Vagina (tissue), 2 donors: ENCODE measurements around the gene ATP8A2. TPM values are rescaled to one million over a fixed set of nuclear protein-coding genes. Genes with fewer than 3 reads are reported as not detected.

Experiments
- DNase-seq, 2 donors: peaks; one replicate each; pipeline ENCODE4 v3.0.0-alpha.2; 2017; ENCODE audit errors: extremely low spot score in 2 of 2
- H3K27ac ChIP-seq: fragments of 200-600 bp; sonication (generic); one replicate; pipeline ENCODE4 v1.5.1; 2019
- H3K27me3 ChIP-seq: fragments of 200-600 bp; sonication (generic); one replicate; pipeline ENCODE4 v1.5.1; 2019
- H3K36me3 ChIP-seq, 2 donors: fragments of 200-600 bp; sonication (generic); one replicate each; pipeline ENCODE4 v1.5.1; 2017 to 2019
- H3K4me1 ChIP-seq: fragments of 200-600 bp; sonication (generic); one replicate; pipeline ENCODE4 v1.5.1; 2019
- H3K4me3 ChIP-seq, 2 donors: fragments of 200-600 bp; sonication (generic); 1 replicate in 1 of 2; 2 replicates in 1 of 2; pipeline ENCODE4 v1.5.1; 2016 to 2019
- H3K9me3 ChIP-seq: fragments of 200-600 bp; sonication (generic); one replicate; pipeline ENCODE4 v1.5.1; 2019
- CTCF ChIP-seq, 3 experiments: fragments of 450-650 bp in 2 of 3; fragments of 200-600 bp in 1 of 3; sonication (generic) in 1 of 3; IDR thresholded peaks; one replicate each; pipeline ENCODE4 v1.5.1; 2017 to 2019; ENCODE audit warnings: antibody characterized with exemption in 3 of 3, mild to moderate bottlenecking in 2 of 3, moderate library complexity in 2 of 3
- POLR2A ChIP-seq, 2 donors: fragments of 450-650 bp; IDR thresholded peaks; one replicate each; pipeline ENCODE4 v1.6.1; 2017; ENCODE audit warnings: antibody characterized with exemption in 2 of 2, mild to moderate bottlenecking in 2 of 2, moderate library complexity in 2 of 2
- POLR2AphosphoS5 ChIP-seq, 2 donors: sonication (generic); formaldehyde crosslinking; IDR thresholded peaks; one replicate each; pipeline ENCODE4 v1.9.0; 2017; ENCODE audit warnings: antibody characterized with exemption in 2 of 2, mild to moderate bottlenecking in 2 of 2, low read depth in 1 of 2; ENCODE audit not compliant: insufficient read depth in 1 of 2
- intact Hi-C: fragments of 100-400 bp; cut with DNase I; formaldehyde crosslinking; loops from one replicate; pipeline ENCODE4 v1.15.1; 2023
- total RNA-seq: library from RNA; depleted of rRNA; stranded (reverse); fragments of >200 nt; gene quantifications from one replicate; pipeline ENCODE4 v1.2.3, GENCODE V29; 2016

The ATP8A2 gene
- total RNA-seq, 1 donor from 2014 or later = 1.5 TPM

- no peak for DNase-seq
- Histone ChIP-seq H3K4me1 (no peaks in the 10 kb centered on the region), H3K36me3 (no peaks in the 10 kb centered on the region), H3K27ac (no peak overlapping the region), H3K9me3 (no peaks in the 10 kb centered on the region), H3K4me3 (no peak overlapping the region), H3K27me3 (no peaks in the 10 kb centered on the region)
- intact Hi-C loops = loop anchor here (10.0 kb wide), 1 partner anchor 486 kb away; no protein-coding TSS in a partner anchor
- no peak for TF ChIP-seq CTCF (IDR thresholded peaks at IDR 0.05)
- no peak for TF ChIP-seq POLR2A (IDR thresholded peaks at IDR 0.05)
- TF ChIP-seq POLR2AphosphoS5 (IDR thresholded peaks at IDR 0.05; ENCODE audit: insufficient read depth in 1 of 2, low read depth in 1 of 2) = no peak
These were observed 206.8 kb downstream of the ATP8A2 start for GRCh38 chr13:25578526-25578925.

GRCh38 chr13:25579221-25579620, 207.4 kb downstream of the ATP8A2 start:
- no peak overlapping the region for H3K4me3 ChIP-seq
- H3K9me3 ChIP-seq = no peaks in the 10 kb centered on the region
- H3K27me3 ChIP-seq = no peaks in the 10 kb centered on the region
- TF ChIP-seq POLR2A (IDR thresholded peaks at IDR 0.05) (no peak), CTCF (IDR thresholded peaks at IDR 0.05) (no peak), POLR2AphosphoS5 (IDR thresholded peaks at IDR 0.05; ENCODE audit: insufficient read depth in 1 of 2, low read depth in 1 of 2) (no peak)
- DNase-seq = no peak
- no peaks in the 10 kb centered on the region for H3K36me3 ChIP-seq
- intact Hi-C loops = loop anchor here (10.0 kb wide), 1 partner anchor 486 kb away; no protein-coding TSS in a partner anchor
- no peaks in the 10 kb centered on the region for H3K4me1 ChIP-seq
- H3K27ac ChIP-seq = no peak overlapping the region

- no peak overlapping the region for H3K27ac ChIP-seq
- H3K4me3 ChIP-seq = no peak overlapping the region
- H3K9me3 ChIP-seq = no peaks in the 10 kb centered on the region
- no peaks in the 10 kb centered on the region for H3K27me3 ChIP-seq
- TF ChIP-seq CTCF (IDR thresholded peaks at IDR 0.05) (no peak), POLR2A (IDR thresholded peaks at IDR 0.05) (no peak), POLR2AphosphoS5 (IDR thresholded peaks at IDR 0.05; ENCODE audit: insufficient read depth in 1 of 2, low read depth in 1 of 2) (no peak)
- no peaks in the 10 kb centered on the region for H3K4me1 ChIP-seq
- no peaks in the 10 kb centered on the region for H3K36me3 ChIP-seq
- no peak for DNase-seq
- intact Hi-C loops = no loop called here
These were observed 209.6 kb downstream of the ATP8A2 start for GRCh38 chr13:25581351-25581750.

GRCh38 chr13:25584087-25584486, 212.3 kb downstream of the ATP8A2 start:
- no peak overlapping the region for H3K27ac ChIP-seq
- H3K4me1 ChIP-seq = no peaks in the 10 kb centered on the region
- no peak overlapping the region for H3K4me3 ChIP-seq
- no peak for DNase-seq
- TF ChIP-seq CTCF (IDR thresholded peaks at IDR 0.05) (no peak), POLR2A (IDR thresholded peaks at IDR 0.05) (no peak), POLR2AphosphoS5 (IDR thresholded peaks at IDR 0.05; ENCODE audit: insufficient read depth in 1 of 2, low read depth in 1 of 2) (no peak)
- no peaks in the 10 kb centered on the region for H3K36me3 ChIP-seq
- H3K27me3 ChIP-seq = no peaks in the 10 kb centered on the region
- H3K9me3 ChIP-seq = no peaks in the 10 kb centered on the region
- intact Hi-C loops = no loop called here

GRCh38 chr13:25585000-25585399, 213.2 kb downstream of the ATP8A2 start:
- no peaks in the 10 kb centered on the region for H3K9me3 ChIP-seq
- DNase-seq = no peak
- TF ChIP-seq CTCF (IDR thresholded peaks at IDR 0.05) = no peak
- TF ChIP-seq POLR2A (IDR thresholded peaks at IDR 0.05) = no peak
- TF ChIP-seq POLR2AphosphoS5 (IDR thresholded peaks at IDR 0.05; ENCODE audit: insufficient read depth in 1 of 2, low read depth in 1 of 2) = no peak
- intact Hi-C loops = no loop called here
- no peak overlapping the region for H3K4me3 ChIP-seq
- no peaks in the 10 kb centered on the region for H3K36me3 ChIP-seq
- H3K4me1 ChIP-seq = no peaks in the 10 kb centered on the region
- H3K27me3 ChIP-seq = no peaks in the 10 kb centered on the region
- no peak overlapping the region for H3K27ac ChIP-seq
